Forelimb muscle (tissue), 1 donor: ENCODE results near the gene MKX. TPM values are rescaled to one million over a fixed set of nuclear protein-coding genes. Genes with fewer than 3 reads are reported as not detected.

Experiments
- DNase-seq: peaks from one replicate; pipeline ENCODE4 v3.0.0-alpha.2; 2013; ENCODE audit warnings: low read depth
- polyA plus RNA-seq: library from polyadenylated mRNA; unstranded; fragments of 120-200 nt; gene quantifications from one replicate; pipeline ENCODE4 v1.2.1, GENCODE V29; 2013; ENCODE audit not compliant: insufficient read length

Gene MKX
- polyA plus RNA-seq, 1 donor = 2.3 TPM

- DNase-seq = peak; percentile 50
Measured at GRCh38 chr10:27742195-27743011, 3.2 kb downstream of the MKX start.

- DNase-seq = no peak
Measured at GRCh38 chr10:27741173-27742091, 4.2 kb downstream of the MKX start.

- no peak for DNase-seq
Measured at GRCh38 chr10:27736396-27736795, 9.2 kb downstream of the MKX start.

GRCh38 chr10:27730041-27730440 lies 15.6 kb downstream of the MKX start:
- no peak for DNase-seq

GRCh38 chr10:27728338-27728737 lies 17.3 kb downstream of the MKX start:
- no peak for DNase-seq

GRCh38 chr10:27724287-27724686 lies 21.3 kb downstream of the MKX start:
- no peak for DNase-seq

GRCh38 chr10:27723436-27723835 lies 22.2 kb downstream of the MKX start:
- no peak for DNase-seq

GRCh38 chr10:27720529-27720928 lies 25.1 kb downstream of the MKX start:
- no peak for DNase-seq

- DNase-seq = no peak
Measured at GRCh38 chr10:27719052-27719451, 26.6 kb downstream of the MKX start.

- DNase-seq = no peak
Measured at GRCh38 chr10:27717861-27718260, 27.8 kb downstream of the MKX start.

- DNase-seq = no peak
Measured at GRCh38 chr10:27717224-27717623, 28.4 kb downstream of the MKX start.

GRCh38 chr10:27716521-27716920 lies 29.1 kb downstream of the MKX start:
- DNase-seq = no peak

GRCh38 chr10:27715505-27715904 lies 30.1 kb downstream of the MKX start:
- DNase-seq = no peak

- DNase-seq = no peak
Measured at GRCh38 chr10:27714349-27714748, 31.3 kb downstream of the MKX start.

GRCh38 chr10:27713941-27714340 lies 31.7 kb downstream of the MKX start:
- DNase-seq = no peak

GRCh38 chr10:27710014-27710413 lies 35.6 kb downstream of the MKX start:
- no peak for DNase-seq

GRCh38 chr10:27709304-27709703 lies 36.3 kb downstream of the MKX start:
- no peak for DNase-seq

GRCh38 chr10:27701938-27702537 lies 43.6 kb downstream of the MKX start:
- no peak for DNase-seq

GRCh38 chr10:27699776-27700175 lies 45.8 kb downstream of the MKX start:
- DNase-seq = no peak

- DNase-seq = no peak
Measured at GRCh38 chr10:27698961-27699360, 46.7 kb downstream of the MKX start.

- DNase-seq = no peak
Measured at GRCh38 chr10:27696466-27696865, 49.2 kb downstream of the MKX start.

- no peak for DNase-seq
Measured at GRCh38 chr10:27695706-27696105, 49.9 kb downstream of the MKX start.
